Stimulated activated CD8-positive, alpha-beta memory T cell treated with anti-CD3 and anti-CD28 coated beads, Interleukin-15, amount 100 ng/mL, for 1 hour (primary cell): ENCODE data around the gene FYN.
A peak's percentile ranks its signal among the peaks of the same experiment; 100 is the strongest.

Source experiments
- DNase-seq: peaks from one replicate; pipeline ENCODE4 v3.0.0-alpha.2; 2020; ENCODE audit warnings: low read depth

Gene FYN

DNA sequence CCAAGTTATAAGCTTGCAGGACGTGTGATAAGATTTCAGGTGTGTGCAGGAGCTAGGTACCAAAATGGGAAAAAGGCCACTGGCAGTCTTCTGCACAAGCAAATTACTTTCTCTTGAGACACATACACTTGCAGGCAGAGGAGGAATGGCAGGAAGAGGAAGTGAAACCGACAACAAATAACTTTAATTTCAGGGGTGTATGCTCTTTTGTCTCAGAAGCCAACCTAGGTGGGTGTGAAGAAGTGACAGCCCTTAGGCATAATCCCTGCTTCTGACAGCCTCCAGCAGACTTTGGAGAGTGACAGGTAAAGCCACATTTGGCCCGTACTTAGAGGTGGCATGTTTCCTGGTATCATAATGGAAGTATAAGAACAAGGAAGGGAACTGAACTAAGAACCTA is 148.7 kb downstream of the FYN start:
- DNase-seq = no peak

- DNase-seq = no peak
These were observed 149.2 kb downstream of the FYN start for GRCh38 chr6:111724039-111724438.

DNA sequence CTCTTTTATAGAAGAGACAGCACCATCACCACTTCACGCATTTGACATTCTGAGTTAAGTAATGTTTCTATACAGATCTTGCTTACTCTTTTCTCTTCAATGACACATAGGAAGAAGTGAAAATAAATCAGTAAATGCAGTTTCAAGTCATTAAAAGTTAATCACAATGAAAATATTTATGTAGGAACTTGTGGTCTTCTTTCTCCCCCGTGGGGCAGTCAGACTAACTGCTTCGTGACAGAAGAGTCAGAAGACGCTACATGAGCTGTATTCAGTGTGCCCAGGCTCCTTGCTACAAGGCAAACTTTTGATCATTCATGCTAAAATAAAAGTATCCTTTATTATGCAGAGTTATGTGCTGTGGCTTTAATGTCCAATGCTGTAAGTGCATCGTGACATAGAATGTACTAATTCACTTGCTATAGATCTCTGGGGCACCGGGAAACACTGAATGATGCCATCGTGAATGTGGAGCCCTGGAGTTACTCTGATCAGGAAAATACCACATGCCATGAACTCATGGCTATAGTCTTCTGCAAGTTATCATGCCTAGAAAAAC is 149.8 kb downstream of the FYN start:
- no peak for DNase-seq

DNA sequence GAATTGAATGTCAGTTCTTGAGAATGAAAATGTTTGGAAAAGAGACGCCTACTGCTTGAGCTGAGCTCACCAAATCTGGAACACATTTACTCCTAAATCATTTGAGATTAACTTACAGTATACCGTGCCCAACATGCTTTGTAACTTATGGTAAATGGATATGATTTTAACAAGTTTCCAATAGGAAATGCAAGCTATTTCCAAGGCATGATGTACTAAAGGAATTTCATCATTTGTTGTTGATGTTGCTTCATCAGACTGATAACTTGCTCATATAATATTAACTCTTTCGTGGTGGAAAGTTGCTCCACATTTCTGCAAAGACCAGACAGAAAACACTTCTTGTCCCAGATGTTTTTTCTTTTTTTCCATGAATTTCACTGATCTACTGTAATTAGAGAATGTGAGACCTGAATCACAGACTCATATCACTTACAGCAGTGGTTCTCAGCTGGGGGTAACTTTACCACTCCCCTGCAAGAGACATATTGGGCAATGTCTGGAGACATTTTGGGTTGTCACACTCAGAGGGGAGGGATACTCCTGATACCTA is 151.0 kb downstream of the FYN start:
- DNase-seq = no peak

DNA sequence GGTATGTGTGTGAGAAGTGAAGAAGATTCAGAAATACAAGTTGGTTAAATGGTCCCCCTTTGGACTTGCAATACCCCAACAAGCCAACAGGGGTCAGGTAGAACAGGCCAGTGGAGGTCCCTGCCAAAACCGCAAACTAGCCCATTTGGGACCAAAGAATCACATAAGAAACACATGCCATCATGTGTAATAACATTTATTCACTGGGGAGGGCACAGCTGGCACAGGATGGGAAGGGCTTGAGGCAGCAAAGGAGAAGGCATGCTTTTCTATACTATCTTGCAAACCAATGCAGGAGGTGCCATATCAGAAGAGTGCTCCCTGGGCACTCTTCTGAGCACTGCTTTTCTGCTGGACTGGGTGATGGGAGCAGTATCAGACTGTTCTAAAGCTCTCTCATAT is 151.5 kb downstream of the FYN start:
- DNase-seq = no peak

DNA sequence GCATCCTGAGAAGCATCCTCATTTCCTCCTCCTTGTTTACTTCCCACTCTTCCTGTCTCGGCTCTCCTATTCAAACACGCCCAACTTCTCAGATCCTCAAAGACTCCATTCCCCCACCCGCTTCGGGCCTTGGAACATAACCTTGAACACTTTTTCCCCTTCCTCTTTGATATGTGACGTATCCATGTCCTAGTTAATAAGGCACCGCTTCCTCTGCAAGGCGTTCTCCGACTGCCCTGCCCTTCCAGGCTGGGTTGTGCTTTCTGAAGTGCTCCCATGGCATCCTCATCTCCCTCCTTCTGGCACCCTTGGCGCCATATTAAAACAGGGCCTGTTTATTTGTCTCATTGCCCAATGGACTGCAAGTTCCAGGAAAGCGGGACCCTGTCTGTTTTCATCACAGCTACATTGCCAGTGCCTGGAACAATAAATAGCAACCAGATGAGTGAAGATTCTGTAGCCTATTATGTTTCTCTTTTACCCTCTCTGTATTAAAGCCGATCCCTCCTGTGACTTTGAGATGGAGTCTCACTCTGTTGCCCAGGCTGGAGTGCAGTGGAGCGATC is 152.2 kb downstream of the FYN start:
- DNase-seq = no peak

DNA sequence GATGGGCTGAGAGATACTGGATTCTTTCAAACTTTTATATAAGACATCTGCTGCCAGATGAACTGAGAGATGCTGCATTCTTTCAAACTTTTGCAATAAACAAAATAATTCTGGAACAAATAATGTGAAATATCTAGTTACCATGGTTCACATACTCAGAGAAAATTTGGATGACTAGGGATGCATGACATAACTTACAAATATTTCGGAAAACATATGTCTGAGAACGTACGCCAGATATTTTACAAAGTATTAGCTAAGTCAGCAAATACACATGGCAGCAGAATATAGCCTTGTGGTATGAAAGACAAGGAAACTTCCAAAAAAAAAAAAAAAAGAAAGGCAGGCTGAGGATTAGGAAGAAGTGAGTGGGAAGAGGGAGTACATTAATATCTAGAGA is 154.3 kb downstream of the FYN start:
- no peak for DNase-seq

- no peak for DNase-seq
These were observed 154.9 kb downstream of the FYN start for GRCh38 chr6:111718326-111718725.

DNA sequence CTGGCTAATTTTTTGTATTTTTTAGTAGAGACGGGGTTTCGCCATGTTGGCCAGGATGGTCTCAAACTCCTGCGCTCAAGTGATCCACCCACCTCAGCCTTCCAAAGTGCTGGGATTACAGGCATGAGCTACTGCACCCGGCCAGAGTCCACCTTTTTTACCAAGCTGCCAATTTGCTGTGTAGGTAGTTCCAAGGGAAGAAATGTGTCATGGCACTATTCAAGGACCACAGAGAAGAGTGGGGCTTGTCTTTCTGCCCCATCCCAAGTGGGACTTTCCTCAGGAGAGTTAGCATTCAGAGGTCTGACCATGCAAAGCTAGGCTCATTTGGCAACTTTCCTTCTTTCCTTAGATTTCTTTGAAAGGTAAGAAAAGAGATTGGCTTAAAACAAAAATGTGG is 155.6 kb downstream of the FYN start:
- DNase-seq = no peak

DNA sequence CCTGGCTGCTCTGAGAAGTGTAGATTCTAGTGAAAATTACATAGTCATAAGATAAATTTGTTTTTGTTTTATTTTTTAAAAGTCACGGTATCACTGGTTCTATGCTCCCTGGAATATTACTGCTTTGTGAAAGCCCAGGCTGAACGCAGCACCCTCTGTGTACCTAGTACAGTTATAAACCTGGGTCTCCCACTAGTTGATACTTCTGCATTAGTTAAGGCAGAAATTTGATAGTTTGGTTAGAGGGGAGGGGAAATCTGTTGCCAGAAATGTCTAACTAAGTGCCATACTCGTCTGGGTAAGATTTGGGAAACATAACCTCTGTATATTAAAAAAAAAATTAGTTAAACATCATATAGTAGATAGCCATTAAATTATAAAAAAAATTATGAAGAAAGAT is 156.9 kb downstream of the FYN start:
- no peak for DNase-seq

DNA sequence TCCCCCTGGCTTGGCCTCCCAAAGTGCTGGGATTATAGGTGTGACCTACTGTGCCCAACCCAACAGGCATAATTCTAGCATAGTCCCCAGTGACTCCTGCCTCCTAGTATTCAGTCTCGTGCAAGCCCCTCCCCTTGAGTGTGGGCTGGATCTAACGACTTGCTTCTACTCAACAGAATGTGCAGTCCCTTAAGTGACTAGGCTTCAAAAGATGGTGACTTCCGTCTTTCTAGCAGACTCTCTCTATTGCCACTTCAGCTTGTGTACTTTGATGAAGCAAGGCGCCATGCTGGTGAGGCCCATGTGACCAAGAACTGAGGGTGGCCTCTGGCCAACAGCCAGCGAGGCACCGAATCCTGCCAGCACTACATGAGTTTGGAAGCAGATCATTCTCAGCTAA is 157.9 kb downstream of the FYN start:
- no peak for DNase-seq

DNA sequence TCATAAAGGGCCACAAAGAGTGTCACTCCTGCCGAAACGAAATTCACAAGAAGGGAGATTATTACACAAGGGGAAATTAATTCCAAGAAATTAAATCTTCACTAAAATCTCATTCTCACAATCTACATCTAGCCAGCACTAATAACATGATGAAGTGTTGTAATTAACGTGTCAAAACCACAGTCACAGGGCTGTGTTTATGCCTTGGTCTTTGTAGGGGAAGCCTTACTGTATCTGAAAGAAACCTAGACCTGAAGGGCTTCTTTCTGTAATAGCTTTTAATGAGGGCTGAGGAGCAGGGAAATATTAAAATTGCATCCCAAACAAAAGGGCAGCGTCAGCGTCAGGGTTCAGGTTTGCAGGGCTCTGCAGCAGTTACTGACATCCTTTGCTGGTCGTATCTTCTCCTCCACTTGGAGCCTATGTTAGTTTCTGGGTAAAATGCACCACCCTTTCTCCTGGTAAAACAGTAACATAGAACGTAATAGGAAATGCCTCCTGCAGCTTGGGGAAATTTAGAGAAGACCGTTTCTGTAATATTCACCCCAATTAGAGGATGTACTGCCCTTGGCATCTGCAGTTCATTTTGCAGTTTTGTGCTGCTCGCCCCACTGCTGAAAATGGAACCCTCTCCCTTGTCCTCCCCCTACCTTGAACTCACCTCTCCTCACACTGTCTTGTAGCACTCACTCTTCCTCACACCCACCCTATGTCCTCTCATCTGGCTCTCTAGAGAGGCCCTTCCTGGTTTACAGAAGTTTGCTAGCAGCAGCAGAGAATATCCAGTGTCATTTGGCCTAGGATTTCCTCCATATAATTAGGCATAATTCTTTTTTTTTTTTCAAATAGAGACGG is 158.6 kb downstream of the FYN start:
- DNase-seq = no peak

- no peak for DNase-seq
These were observed 159.4 kb downstream of the FYN start for GRCh38 chr6:111713811-111714210.

GRCh38 chr6:111713236-111713635 is 160.0 kb downstream of the FYN start:
- DNase-seq = no peak

- DNase-seq = no peak
These were observed 161.1 kb downstream of the FYN start for GRCh38 chr6:111711984-111712752.

DNA sequence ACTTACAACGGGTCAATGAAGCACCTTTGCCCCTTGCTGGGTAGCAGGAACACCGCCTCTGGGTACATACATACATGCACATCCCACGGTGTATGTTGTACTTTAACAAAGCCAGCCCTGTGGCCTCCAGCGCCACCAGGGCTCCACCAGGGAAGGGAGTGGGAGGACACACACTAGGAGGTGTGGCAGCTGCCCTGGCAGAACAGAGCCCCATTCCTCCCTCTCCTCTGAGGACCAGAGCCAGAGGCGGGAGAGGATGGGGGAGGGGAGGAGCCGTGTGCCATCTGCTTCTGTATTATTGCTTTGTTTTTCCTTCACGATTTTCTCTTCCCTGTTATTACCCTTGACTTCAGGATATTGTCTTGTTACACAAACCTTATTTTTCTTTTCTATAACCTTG is 161.8 kb downstream of the FYN start:
- DNase-seq = no peak

- no peak for DNase-seq
These were observed 162.3 kb downstream of the FYN start for GRCh38 chr6:111710911-111711310.

GRCh38 chr6:111710439-111710838 is 162.8 kb downstream of the FYN start:
- DNase-seq = no peak

- peak; percentile 22 for DNase-seq
These were observed 163.4 kb downstream of the FYN start for GRCh38 chr6:111709615-111710398.

- no peak for DNase-seq
These were observed 164.1 kb downstream of the FYN start for GRCh38 chr6:111709201-111709600.

DNA sequence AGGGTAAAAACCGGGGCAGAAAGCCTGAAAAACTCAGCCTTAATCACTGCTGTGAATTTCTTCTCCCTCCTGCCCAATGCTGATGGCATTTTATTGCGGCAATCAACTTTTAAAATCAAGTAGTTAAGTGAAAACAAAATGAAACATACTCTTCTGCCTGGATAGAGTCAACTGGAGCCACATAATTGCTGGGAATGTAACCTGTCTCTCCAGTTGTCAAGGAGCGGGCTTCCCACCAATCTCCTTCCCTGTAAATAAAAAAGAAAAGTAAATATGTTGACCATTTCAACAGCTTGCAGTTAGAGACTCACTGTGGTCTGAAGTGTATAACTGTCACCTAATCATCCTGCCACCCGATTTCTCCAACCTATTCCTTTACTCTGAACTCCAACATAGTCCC is 165.5 kb downstream of the FYN start:
- DNase-seq = no peak
